Gastroesophageal sphincter (tissue), 4 donors: ENCODE results near the gene ODAD4. TPM values are rescaled to one million over a fixed set of nuclear protein-coding genes. Genes with fewer than 3 reads are reported as not detected.

ENCODE experiments used
- ATAC-seq: fragments of 150-250 bp; one replicate; pipeline ENCODE4 v1.9.1; 2016; ENCODE audit warnings: mild to moderate bottlenecking, moderate library complexity
- H3K27ac ChIP-seq, 4 donors: fragments of 200-600 bp; sonication (generic) in 3 of 4; 1 replicate in 3 of 4; 2 replicates in 1 of 4; pipeline ENCODE4 v1.5.1; 2016 to 2019
- H3K27me3 ChIP-seq: fragments of 200-600 bp; sonication (generic); one replicate; pipeline ENCODE4 v1.5.1; 2019
- H3K36me3 ChIP-seq, 2 donors: fragments of 200-600 bp; sonication (generic); one replicate each; pipeline ENCODE4 v1.5.1; 2019; ENCODE audit warnings: control low read depth in 1 of 2
- H3K4me1 ChIP-seq, 3 donors: fragments of 200-600 bp; sonication (generic); 1 replicate in 2 of 3; 2 replicates in 1 of 3; pipeline ENCODE4 v1.5.1; 2016 to 2019; ENCODE audit warnings: control low read depth in 2 of 3
- H3K4me3 ChIP-seq, 2 donors: fragments of 200-600 bp; sonication (generic); one replicate each; pipeline ENCODE4 v1.5.1; 2019; ENCODE audit warnings: mild to moderate bottlenecking in 1 of 2, moderate library complexity in 1 of 2
- H3K9me3 ChIP-seq, 3 donors: fragments of 200-600 bp; sonication (generic); one replicate each; pipeline ENCODE4 v1.5.1; 2017 to 2019; ENCODE audit warnings: control low read depth in 2 of 3
- EP300 ChIP-seq: sonication (generic); formaldehyde crosslinking; IDR thresholded peaks from one replicate; pipeline ENCODE4 v1.6.1; 2017; ENCODE audit warnings: antibody characterized with exemption, mild to moderate bottlenecking
- POLR2A ChIP-seq, 2 donors: fragments of 450-650 bp; IDR thresholded peaks; one replicate each; pipeline ENCODE4 v1.6.1; 2017; ENCODE audit warnings: antibody characterized with exemption in 2 of 2, mild to moderate bottlenecking in 2 of 2, moderate library complexity in 1 of 2
- POLR2AphosphoS5 ChIP-seq: sonication (generic); formaldehyde crosslinking; IDR thresholded peaks from one replicate; pipeline ENCODE4 v1.6.1; 2017; ENCODE audit warnings: antibody characterized with exemption
- WGBS, 2 donors: methylation state at CpG; one replicate each; pipeline ENCODE4 v1.1.5; 2018; ENCODE audit warnings: low coverage in 1 of 2; 5-methylcytosine and 5-hydroxymethylcytosine counted together
- total RNA-seq, 4 donors: library from RNA; depleted of rRNA; stranded (reverse); fragments of >200 nt; gene quantifications; one replicate each; pipeline ENCODE4 v1.1.0, GENCODE V29; 2016
- TF ChIP-seq, protein P1 (sequence below), 4 experiments: fragments of 200-600 bp in 2 of 4; fragments of 450-650 bp in 2 of 4; sonication (generic) in 1 of 4; IDR thresholded peaks; one replicate each; pipeline ENCODE4 v1.5.1; 2017 to 2019; ENCODE audit warnings: antibody characterized with exemption in 4 of 4, mild to moderate bottlenecking in 2 of 4, moderate library complexity in 2 of 4

Gene ODAD4
- total RNA-seq, 4 donors from 2014 or later = 0.19 to 2.2 (median 0.60) TPM

DNA sequence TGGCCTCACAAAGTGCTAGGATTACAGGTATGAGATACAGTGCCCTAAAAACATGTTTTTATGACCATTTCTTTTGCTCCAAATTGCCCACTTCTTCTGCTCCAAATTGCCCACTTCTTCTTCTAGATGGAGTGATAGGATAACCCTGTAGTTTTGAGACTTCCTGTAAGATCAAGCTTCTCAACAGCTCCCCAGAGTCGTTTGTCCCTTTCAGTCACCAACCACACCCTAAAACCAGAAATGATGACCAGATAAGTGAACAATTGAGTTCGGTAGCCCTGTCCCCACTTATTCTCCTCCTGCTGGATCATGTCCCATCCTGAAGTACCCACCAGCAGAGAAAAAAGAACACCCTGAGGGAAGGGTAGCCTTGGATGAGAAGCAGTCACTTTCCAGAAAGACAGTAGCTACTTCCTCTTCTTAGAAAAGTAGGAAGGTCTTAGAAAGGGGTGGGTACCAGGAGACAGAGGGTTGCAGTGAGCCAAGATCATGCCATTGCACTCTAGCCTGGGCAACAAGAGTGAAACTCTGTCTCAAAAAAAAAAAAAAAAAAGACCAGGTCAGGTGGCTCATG is 2.5 kb downstream of the ODAD4 start:
- Histone ChIP-seq H3K27me3 (no peaks in the 10 kb centered on the region), H3K27ac (no peak overlapping the region), H3K9me3 (no peaks in the 10 kb centered on the region), H3K4me1 (peaks cover 0 to 22% (median 0%) of the 10 kb centered on the region in 3 donors), H3K36me3 (peaks cover 0 to 31% of the 10 kb centered on the region in 2 donors), H3K4me3 (no peak overlapping the region)
- WGBS, 2 donors = 60 to 62% methylated on average over 2 of the region's 2 CpGs
- no peak for ATAC-seq
- no peak for TF ChIP-seq POLR2A (IDR thresholded peaks at IDR 0.05)
- TF ChIP-seq, protein P1, sequence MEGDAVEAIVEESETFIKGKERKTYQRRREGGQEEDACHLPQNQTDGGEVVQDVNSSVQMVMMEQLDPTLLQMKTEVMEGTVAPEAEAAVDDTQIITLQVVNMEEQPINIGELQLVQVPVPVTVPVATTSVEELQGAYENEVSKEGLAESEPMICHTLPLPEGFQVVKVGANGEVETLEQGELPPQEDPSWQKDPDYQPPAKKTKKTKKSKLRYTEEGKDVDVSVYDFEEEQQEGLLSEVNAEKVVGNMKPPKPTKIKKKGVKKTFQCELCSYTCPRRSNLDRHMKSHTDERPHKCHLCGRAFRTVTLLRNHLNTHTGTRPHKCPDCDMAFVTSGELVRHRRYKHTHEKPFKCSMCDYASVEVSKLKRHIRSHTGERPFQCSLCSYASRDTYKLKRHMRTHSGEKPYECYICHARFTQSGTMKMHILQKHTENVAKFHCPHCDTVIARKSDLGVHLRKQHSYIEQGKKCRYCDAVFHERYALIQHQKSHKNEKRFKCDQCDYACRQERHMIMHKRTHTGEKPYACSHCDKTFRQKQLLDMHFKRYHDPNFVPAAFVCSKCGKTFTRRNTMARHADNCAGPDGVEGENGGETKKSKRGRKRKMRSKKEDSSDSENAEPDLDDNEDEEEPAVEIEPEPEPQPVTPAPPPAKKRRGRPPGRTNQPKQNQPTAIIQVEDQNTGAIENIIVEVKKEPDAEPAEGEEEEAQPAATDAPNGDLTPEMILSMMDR (IDR thresholded peaks at IDR 0.05) = no peak
- TF ChIP-seq POLR2AphosphoS5 = no peak
- no peak for TF ChIP-seq EP300

DNA sequence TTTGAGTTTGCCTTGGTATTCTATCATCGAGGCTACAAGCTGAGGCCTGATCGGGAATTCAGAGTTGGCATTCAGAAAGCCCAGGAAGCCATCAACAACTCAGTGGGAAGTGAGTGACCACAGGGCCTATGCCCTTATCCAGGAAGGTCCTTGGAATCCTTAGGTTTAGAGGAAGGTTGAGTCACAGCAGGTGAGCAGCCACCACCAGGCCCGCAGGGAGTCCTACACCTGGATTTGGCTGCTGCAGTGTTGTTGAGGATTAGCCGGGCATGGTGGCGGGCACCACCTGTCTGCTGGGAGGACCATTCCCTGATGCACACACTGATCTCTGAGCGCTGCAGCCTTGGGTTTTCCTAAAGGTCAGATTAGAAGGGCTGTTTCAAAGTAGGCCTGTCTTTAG is 5.2 kb downstream of the ODAD4 start:
- no peak for ATAC-seq
- 100% methylated on average over 1 of the region's 6 CpGs; no CpG with 5 or more reads in 1 of the 2 donors for WGBS, 2 donors
- no peak overlapping the region for H3K27ac ChIP-seq

DNA sequence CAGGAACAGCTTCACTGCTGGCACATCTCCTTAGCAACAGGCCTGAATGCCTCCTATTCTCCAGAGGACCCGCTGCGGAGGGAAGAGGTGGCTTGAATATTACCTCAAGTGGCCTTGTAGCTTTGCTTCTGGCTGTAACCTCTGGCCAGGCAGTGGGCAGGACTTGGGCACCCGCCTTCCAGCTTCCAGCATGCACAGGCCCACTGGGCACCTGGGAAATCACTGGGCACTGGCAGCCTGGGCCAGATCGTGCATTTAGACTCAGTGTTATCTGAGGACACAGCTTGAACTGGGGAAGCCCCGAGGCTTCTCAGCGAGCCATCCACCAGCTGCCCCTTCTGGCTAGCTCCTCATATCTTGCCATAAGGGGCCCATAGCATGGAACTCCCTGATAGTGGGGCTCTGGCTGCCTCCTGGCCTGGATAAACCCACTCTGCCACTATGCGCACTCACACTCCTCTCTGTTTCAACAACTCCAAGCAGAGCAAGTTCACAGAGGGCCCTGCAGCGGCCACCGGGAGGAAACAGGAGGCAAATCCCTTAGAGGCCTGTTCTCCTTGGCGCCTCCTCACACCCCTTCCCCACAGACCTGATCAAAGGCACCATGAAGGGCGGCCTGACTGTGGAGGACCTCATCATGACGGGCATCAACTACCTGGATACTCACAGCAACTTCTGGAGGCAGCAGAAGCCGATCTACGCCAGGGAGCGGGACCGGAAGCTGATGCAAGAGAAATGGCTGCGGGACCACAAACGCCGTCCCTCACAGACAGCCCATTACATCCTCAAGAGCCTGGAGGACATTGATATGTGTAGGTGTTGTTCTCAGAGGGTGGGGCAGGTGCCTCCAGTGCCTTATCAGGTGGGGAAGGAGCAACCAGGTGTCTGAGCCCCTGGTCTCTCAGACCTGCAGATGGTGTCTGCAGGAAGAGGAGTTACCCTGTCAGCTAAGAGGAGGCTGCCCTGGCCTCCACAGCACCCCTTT is 7.8 kb downstream of the ODAD4 start:
- no peak overlapping the region for H3K27ac ChIP-seq
- no peak for ATAC-seq
- no peak overlapping the region for H3K4me3 ChIP-seq
- no peaks in the 10 kb centered on the region for H3K27me3 ChIP-seq
- 60% methylated on average over 1 of the region's 19 CpGs; no CpG with 5 or more reads in 1 of the 2 donors for WGBS, 2 donors
- H3K36me3 ChIP-seq = peaks cover 0 to 54% of the 10 kb centered on the region in 2 donors
- no peaks in the 10 kb centered on the region for H3K9me3 ChIP-seq
- TF ChIP-seq POLR2A (IDR thresholded peaks at IDR 0.05) = no peak
- TF ChIP-seq POLR2AphosphoS5 = no peak
- TF ChIP-seq EP300 = no peak
- TF ChIP-seq, protein P1 (IDR thresholded peaks at IDR 0.05) = no peak
- H3K4me1 ChIP-seq = no peaks in the 10 kb centered on the region

More for the DNA sequence above, 5.2 kb downstream of the ODAD4 start:
- no peaks in the 10 kb centered on the region for H3K27me3 ChIP-seq
- TF ChIP-seq EP300 = no peak
- TF ChIP-seq POLR2AphosphoS5 = no peak
- TF ChIP-seq, protein P1 (IDR thresholded peaks at IDR 0.05) = no peak
- no peak for TF ChIP-seq POLR2A (IDR thresholded peaks at IDR 0.05)
- peaks cover 0 to 8% (median 0%) of the 10 kb centered on the region in 3 donors for H3K4me1 ChIP-seq
- H3K4me3 ChIP-seq = no peak overlapping the region
- no peaks in the 10 kb centered on the region for H3K9me3 ChIP-seq
- peaks cover 0 to 54% of the 10 kb centered on the region in 2 donors for H3K36me3 ChIP-seq

DNA sequence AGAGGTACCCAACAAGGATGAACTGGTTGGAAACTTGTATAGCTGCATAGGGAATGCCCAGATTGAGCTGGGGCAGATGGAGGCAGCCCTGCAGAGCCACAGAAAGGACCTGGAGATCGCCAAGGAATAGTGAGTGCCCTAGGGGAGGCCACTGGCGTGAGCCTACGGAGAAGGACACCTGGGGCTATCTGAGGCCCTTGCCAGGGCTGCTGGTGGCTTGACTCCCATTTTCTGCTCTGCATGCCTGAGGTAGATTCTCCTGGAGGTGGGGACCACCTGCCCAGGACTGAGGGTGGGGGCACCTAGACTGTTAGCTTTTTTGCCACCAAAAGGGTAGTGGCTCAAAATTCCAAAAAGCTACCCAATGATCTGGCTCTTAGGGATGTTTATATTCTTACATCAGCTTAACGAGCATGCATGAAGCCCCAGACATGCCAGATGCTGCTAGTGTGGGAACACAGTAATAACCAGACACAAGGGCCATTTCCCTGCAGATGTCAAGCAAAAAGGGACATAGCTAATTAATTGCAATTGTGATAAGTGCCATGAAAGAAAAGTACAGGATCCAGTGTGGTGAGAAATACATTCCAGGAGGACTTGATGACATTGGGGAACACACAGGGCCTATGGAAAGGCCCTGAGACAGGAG is 8.8 kb downstream of the ODAD4 start:
- WGBS, 2 donors = 90% methylated on average over 3 of the region's 4 CpGs; no CpG with 5 or more reads in 1 of the 2 donors
- ATAC-seq = no peak
- Histone ChIP-seq H3K4me1 (no peaks in the 10 kb centered on the region), H3K36me3 (peaks cover 0 to 54% of the 10 kb centered on the region in 2 donors), H3K9me3 (no peaks in the 10 kb centered on the region), H3K27ac (no peak overlapping the region), H3K27me3 (no peaks in the 10 kb centered on the region), H3K4me3 (no peak overlapping the region)
- TF ChIP-seq, protein P1 (IDR thresholded peaks at IDR 0.05) = no peak
- TF ChIP-seq EP300 (no peak), POLR2A (IDR thresholded peaks at IDR 0.05) (no peak), POLR2AphosphoS5 (no peak)
